GM12801 (cell line): Measurements from ENCODE around the gene CPSF4.

Experiments
- TF ChIP-seq, protein P1 (sequence below): IDR thresholded peaks from one replicate; pipeline ENCODE4 v1.5.1; 2011; ENCODE audit warnings: control low read depth; ENCODE audit not compliant: insufficient read length; ENCODE audit errors: extremely low read depth

Gene CPSF4

DNA sequence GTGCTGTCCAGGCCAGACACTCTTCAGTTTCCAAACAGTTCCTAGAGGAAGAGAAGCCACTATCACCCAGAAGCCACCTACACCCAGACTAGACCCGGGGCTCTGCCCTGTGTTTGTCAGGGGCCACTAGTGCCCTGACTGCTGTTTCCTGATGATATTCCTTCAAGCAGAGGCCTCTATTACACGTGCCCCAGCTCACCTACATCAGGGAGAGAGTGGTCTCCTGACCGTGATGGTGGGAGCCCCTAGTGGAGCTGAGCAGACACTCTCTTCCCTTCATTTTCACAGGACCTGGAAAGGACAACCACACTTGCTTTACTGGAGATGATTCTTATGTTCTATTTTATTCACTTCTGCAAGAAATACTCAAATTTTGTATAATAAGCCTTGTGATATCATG lies 52.1 kb downstream of the CPSF4 start:
- TF ChIP-seq, protein P1, sequence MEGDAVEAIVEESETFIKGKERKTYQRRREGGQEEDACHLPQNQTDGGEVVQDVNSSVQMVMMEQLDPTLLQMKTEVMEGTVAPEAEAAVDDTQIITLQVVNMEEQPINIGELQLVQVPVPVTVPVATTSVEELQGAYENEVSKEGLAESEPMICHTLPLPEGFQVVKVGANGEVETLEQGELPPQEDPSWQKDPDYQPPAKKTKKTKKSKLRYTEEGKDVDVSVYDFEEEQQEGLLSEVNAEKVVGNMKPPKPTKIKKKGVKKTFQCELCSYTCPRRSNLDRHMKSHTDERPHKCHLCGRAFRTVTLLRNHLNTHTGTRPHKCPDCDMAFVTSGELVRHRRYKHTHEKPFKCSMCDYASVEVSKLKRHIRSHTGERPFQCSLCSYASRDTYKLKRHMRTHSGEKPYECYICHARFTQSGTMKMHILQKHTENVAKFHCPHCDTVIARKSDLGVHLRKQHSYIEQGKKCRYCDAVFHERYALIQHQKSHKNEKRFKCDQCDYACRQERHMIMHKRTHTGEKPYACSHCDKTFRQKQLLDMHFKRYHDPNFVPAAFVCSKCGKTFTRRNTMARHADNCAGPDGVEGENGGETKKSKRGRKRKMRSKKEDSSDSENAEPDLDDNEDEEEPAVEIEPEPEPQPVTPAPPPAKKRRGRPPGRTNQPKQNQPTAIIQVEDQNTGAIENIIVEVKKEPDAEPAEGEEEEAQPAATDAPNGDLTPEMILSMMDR = no peak

DNA sequence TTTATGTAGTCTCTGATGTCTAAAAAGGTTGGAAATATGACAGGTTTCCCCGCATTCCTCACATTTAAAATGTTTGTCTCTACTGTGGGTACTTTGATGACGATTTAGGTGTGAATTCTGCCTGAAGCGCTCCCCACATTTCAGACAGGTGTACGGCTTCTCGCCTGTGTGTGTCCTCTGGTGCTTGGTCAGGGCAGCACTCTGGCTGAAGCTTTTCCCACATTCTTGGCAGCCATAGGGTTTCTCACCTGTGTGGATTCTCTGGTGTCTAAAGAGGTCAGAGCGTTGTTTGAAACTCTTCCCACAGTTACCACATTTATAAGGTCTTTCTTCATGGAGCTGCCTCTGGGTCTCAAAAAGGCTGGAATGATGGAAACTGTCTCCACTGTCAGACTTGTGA lies 55.1 kb downstream of the CPSF4 start:
- TF ChIP-seq, protein P1 = no peak

DNA sequence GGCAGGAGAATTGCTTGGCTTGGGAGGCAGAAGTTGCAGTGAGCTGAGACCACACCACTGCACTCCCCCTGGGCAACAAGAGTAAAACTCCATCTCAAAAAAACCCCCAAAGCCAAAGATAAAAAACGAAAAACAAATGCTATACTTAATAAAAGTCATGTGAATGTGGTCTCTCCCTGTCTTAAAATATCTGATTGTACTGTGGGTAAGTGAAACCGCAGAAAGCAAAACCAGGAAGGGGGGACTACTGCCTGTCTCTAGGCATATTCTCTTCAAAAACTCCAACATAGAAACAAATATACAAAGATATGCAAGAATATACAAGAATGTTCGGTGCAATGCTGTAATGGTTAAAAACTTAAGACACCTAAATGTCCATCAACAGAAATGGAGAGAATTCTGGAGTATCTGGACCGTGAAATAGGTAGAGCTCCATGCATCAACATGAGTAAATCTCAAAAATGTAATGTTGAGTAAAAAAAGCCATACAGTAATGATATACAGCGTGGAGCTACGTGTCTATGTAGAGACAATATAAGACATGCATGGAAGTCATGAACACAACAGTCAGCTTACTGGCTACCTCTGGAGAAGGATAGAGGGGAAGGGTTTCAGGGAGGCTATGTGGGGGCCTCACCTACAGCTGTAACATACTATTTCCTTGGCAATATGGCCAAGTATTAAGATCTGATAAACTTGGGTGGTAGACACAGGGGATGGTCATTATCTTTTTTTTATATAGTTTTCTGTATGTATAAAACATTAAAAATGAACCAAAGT lies 59.2 kb downstream of the CPSF4 start:
- TF ChIP-seq, protein P1 = no peak

DNA sequence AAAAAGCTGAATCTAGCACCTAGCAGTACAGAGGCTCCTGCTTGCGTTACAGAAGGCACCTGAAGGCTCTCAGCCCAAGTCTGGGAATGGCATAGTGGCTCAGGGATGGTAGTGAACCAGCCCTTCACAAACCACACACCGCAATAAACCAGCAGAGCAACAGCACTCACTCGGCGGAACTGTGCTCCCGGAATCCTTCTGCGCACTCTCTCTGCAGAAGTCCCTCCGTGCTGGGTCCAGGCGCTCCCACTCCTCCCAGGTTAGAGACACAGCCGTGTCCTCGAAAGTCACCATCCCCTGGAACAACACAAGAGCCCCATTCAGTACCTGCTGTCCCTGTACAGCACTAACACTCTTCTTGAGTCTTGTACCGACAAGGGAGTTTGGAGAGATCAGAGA lies 59.8 kb downstream of the CPSF4 start:
- TF ChIP-seq, protein P1 = no peak

DNA sequence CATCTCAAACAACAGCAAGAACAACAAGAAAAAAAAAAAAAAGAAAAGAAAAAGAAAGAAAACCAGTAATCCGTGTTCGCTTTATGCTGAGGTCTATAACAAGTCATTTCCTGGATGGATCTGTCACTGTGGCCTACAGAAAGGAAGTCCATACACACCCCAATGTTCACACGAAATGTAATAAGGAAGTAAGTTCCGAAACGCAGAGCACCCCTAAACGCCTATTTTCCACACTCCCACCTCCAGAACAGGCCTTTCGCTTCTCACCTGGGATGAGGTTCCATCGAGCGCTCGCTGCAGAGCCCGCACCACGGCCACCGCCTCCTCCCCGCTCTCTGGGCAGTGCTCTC lies 60.6 kb downstream of the CPSF4 start:
- TF ChIP-seq, protein P1 = no peak

DNA sequence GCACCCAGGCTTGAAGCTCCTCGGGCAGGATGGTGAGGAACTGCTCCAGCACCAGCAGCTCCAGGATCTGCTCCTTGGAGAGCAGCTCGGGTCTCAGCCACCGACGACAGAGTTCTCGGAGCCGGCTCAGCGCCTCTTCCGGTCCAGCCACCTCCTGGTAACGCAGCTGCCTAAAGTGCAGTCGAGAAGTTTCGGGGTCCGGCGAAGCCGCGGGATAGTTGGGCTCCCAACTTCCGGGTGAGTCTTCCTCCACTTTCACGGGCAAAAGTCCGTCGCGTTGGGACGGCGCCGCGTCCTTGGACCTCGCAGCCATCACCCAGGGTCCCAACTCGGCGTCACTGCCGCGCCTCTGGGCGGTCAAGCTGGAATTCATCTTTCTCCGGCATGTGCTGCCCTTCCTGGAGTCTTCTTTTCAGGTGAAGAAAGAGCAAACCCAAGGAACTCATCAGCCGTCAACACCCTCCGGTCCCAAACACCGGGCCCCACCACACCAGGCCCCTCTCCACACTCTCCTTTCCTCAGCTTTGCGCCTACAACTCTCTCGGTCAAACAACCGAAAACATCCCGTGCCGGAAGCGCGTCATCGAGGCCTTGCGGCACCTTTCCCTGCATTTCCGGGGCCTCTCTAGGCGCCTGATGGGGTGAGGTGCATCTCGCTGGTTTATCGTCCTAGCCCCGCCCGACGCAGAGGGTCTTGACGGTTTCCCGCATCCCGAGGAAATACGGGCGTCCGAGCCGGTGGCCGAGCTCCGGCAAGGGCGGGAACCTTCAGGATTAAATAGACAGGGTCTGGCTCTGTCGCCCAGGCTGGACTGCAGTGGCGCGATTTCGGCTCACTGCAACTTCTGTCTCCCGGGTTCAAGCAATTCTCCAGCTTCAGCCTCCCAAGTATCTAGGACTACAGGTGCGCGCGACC lies 61.2 kb downstream of the CPSF4 start, which contains the start of gene ZNF394:
Gene ZNF394, minus strand, starts transcription at position 561 of the 916 bp plus-strand sequence. Its CDS starts 188 bp downstream, at position 373.
- TF ChIP-seq, protein P1 = no peak

DNA sequence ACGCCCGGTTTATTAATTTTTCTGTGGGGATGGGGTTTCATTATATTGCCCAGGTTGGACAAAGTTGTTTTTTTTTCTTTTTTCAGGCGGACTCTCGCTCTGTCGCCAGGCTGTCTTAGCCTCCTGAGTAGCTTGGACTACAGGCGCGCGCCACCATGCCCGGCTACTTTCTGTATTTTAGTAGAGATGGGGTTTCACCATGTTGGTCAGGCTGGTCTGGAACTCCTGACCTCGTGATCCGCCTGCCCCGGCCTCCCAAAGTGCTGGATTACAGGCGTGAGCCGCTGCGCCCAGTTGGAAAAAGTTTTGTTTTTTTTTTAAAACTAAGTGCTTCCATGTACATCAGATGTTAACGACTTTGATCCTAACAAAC lies 61.9 kb downstream of the CPSF4 start:
- TF ChIP-seq, protein P1 = no peak
